LNCaP clone FGC (cell line): Measurements from ENCODE around the gene PRTFDC1.
"Not testable (repeated sequence)": the region's sequence is repeated elsewhere in the genome, so short reads cannot be mapped to it uniquely, and the experiment has no call there.

Experiments used
- DNase-seq: peaks from one replicate; pipeline ENCODE4 v3.0.0-alpha.2; 2011; ENCODE audit warnings: low read depth
- H3K4me3 ChIP-seq: 2 replicates; pipeline ENCODE4 v1.5.1; 2011; ENCODE audit warnings: mild to moderate bottlenecking, low read depth, low read length, control low read depth
- CTCF ChIP-seq: IDR thresholded peaks from 2 replicates; pipeline ENCODE4 v1.5.1; 2012; ENCODE audit warnings: mild to moderate bottlenecking; ENCODE audit not compliant: control insufficient read depth, insufficient read depth; ENCODE audit errors: extremely low read depth

PRTFDC1 gene

GRCh38 chr10:24842856-24843255, 109.5 kb downstream of the PRTFDC1 start:
- no peak for TF ChIP-seq CTCF
- no peak for DNase-seq

GRCh38 chr10:24841530-24841929, 110.9 kb downstream of the PRTFDC1 start:
- TF ChIP-seq CTCF: no peak
- no peak overlapping the region for H3K4me3 ChIP-seq
- no peak for DNase-seq

More at GRCh38 chr10:24842856-24843255, 109.5 kb downstream of the PRTFDC1 start:
- no peak overlapping the region for H3K4me3 ChIP-seq

- TF ChIP-seq CTCF: no peak
- H3K4me3 ChIP-seq: no peak overlapping the region
- no peak for DNase-seq
These were observed 111.6 kb downstream of the PRTFDC1 start for GRCh38 chr10:24840784-24841183.

- DNase-seq, H3K4me3 ChIP-seq: not testable (repeated sequence)
These were observed 114.6 kb downstream of the PRTFDC1 start for GRCh38 chr10:24837781-24838180.

- DNase-seq: no peak
- no peak overlapping the region for H3K4me3 ChIP-seq
- TF ChIP-seq CTCF: no peak
These were observed 117.5 kb downstream of the PRTFDC1 start for GRCh38 chr10:24834869-24835268.

GRCh38 chr10:24826009-24826408, 126.4 kb downstream of the PRTFDC1 start:
- no peak for TF ChIP-seq CTCF
- DNase-seq: no peak
- H3K4me3 ChIP-seq: no peak overlapping the region

- no peak for TF ChIP-seq CTCF
- DNase-seq: no peak
These were observed 126.9 kb downstream of the PRTFDC1 start for GRCh38 chr10:24825551-24825950.

More at GRCh38 chr10:24825551-24825950, 126.9 kb downstream of the PRTFDC1 start:
- H3K4me3 ChIP-seq: no peak overlapping the region
